CD14-positive monocyte (primary cell): ENCODE results near the gene MRGPRG. TPM values are rescaled to one million over a fixed set of nuclear protein-coding genes. Genes with fewer than 3 reads are reported as not detected.

Experiments used
- DNase-seq, 3 donors: peaks; one replicate each; pipeline ENCODE4 v3.0.0-alpha.2; 2011 to 2022
- H2AFZ ChIP-seq: 2 replicates; pipeline ENCODE4 v1.6.0; 2012; ENCODE audit warnings: mild to moderate bottlenecking, low read depth, low read length, inconsistent platforms; ENCODE audit not compliant: insufficient read depth, poor library complexity, severe bottlenecking
- H3K27ac ChIP-seq, 2 donors: 1 replicate in 1 of 2; 2 replicates in 1 of 2; pipeline ENCODE4 v1.5.1; 2012 to 2013; ENCODE audit warnings: low read length in 2 of 2, control low read depth in 1 of 2, inconsistent platforms in 1 of 2, low read depth in 1 of 2, mild to moderate bottlenecking in 1 of 2
- H3K27me3 ChIP-seq, 2 donors: one replicate each; pipeline versions ENCODE4 v1.6.0 to v1.6.1; 2011 to 2013; ENCODE audit warnings: low read length in 2 of 2; ENCODE audit not compliant: control insufficient read depth in 2 of 2, insufficient read depth in 2 of 2
- H3K36me3 ChIP-seq, 2 donors: replicated peaks in 1 of 2; 1 replicate in 1 of 2; 2 replicates in 1 of 2; pipeline versions ENCODE4 v1.5.1 to v1.6.1; 2012 to 2013; ENCODE audit warnings: low read length in 2 of 2, control low read depth in 1 of 2, inconsistent platforms in 1 of 2, mild to moderate bottlenecking in 1 of 2; ENCODE audit not compliant: insufficient read depth in 2 of 2, control insufficient read depth in 1 of 2
- H3K4me1 ChIP-seq, 2 donors: 1 replicate in 1 of 2; 2 replicates in 1 of 2; pipeline versions ENCODE4 v1.5.1 to v1.6.1; 2012 to 2013; ENCODE audit warnings: low read length in 2 of 2, control low read depth in 1 of 2, inconsistent platforms in 1 of 2, mild to moderate bottlenecking in 1 of 2, moderate library complexity in 1 of 2; ENCODE audit not compliant: insufficient read depth in 2 of 2, control insufficient read depth in 1 of 2
- H3K4me2 ChIP-seq: replicated peaks from 2 replicates; pipeline ENCODE3; 2012; ENCODE audit warnings: low read length, moderate library complexity, mild to moderate bottlenecking; ENCODE audit not compliant: poor library complexity, severe bottlenecking; ENCODE audit errors: extremely low read depth
- H3K4me3 ChIP-seq, 3 experiments: fragments of 200-600 bp in 1 of 3; sonication (generic) in 1 of 3; replicated peaks in 1 of 3; 1 replicate in 2 of 3; 2 replicates in 1 of 3; pipeline ENCODE4 v1.5.1; 2011 to 2013; ENCODE audit warnings: low read length in 3 of 3, mild to moderate bottlenecking in 3 of 3, control low read depth in 2 of 3, low read depth in 2 of 3, inconsistent platforms in 1 of 3, moderate library complexity in 1 of 3
- H3K79me2 ChIP-seq: 2 replicates; pipeline ENCODE4 v1.6.0; 2012; ENCODE audit warnings: mild to moderate bottlenecking, control low read depth, inconsistent platforms, low read length, moderate library complexity; ENCODE audit not compliant: insufficient read depth
- H3K9ac ChIP-seq: 2 replicates; pipeline ENCODE4 v1.6.0; 2017; ENCODE audit warnings: low read length, mild to moderate bottlenecking; ENCODE audit not compliant: insufficient read depth, poor library complexity, severe bottlenecking
- H3K9me3 ChIP-seq, 2 donors: replicated peaks in 1 of 2; 1 replicate in 1 of 2; 2 replicates in 1 of 2; pipeline versions ENCODE4 v1.5.1 to v1.6.1; 2012 to 2013; ENCODE audit warnings: low read length in 2 of 2, control low read depth in 1 of 2; ENCODE audit not compliant: control insufficient read depth in 1 of 2, insufficient read depth in 1 of 2
- H4K20me1 ChIP-seq: 2 replicates; pipeline ENCODE4 v1.6.0; 2012; ENCODE audit warnings: mild to moderate bottlenecking, low read length, control low read depth, moderate library complexity; ENCODE audit not compliant: insufficient read depth
- H3K27ac Mint-ChIP-seq, 7 donors: one replicate each; pipeline ENCODE4 v1.8.0; 2020; ENCODE audit warnings: mild to moderate bottlenecking in 7 of 7, mixed read lengths in 7 of 7, moderate library complexity in 6 of 7, inconsistent platforms in 2 of 7
- H3K27me3 Mint-ChIP-seq, 3 donors: one replicate each; pipeline ENCODE4 v1.8.0; 2021 to 2022; ENCODE audit warnings: low read depth in 3 of 3, mild to moderate bottlenecking in 3 of 3, mixed read lengths in 3 of 3, moderate library complexity in 3 of 3, inconsistent platforms in 1 of 3
- H3K36me3 Mint-ChIP-seq, 2 donors: one replicate each; pipeline ENCODE4 v1.8.0; 2020; ENCODE audit warnings: mixed read lengths in 2 of 2, inconsistent platforms in 1 of 2, mild to moderate bottlenecking in 1 of 2
- H3K4me1 Mint-ChIP-seq: one replicate; pipeline ENCODE4 v1.8.0; 2020; ENCODE audit warnings: mild to moderate bottlenecking, mixed read lengths
- H3K4me3 Mint-ChIP-seq, 2 donors: one replicate each; pipeline ENCODE4 v1.8.0; 2020; ENCODE audit warnings: mild to moderate bottlenecking in 2 of 2, mixed read lengths in 2 of 2, moderate library complexity in 1 of 2
- H3K9me3 Mint-ChIP-seq, 7 donors: one replicate each; pipeline ENCODE4 v1.8.0; 2020 to 2022; ENCODE audit warnings: mixed read lengths in 7 of 7, mild to moderate bottlenecking in 6 of 7, moderate library complexity in 6 of 7, inconsistent platforms in 2 of 7
- CTCF ChIP-seq: fragments of 200-600 bp; IDR thresholded peaks from one replicate; pipeline ENCODE4 v1.8.0; 2022; ENCODE audit warnings: antibody characterized with exemption, mild to moderate bottlenecking
- WGBS: methylation state at CpG from one replicate; pipeline ENCODE4 v1.1.5; 2013; ENCODE audit warnings: missing lambda C conversion rate; ENCODE audit not compliant: insufficient coverage; 5-methylcytosine and 5-hydroxymethylcytosine counted together
- intact Hi-C, 2 donors: fragments of 100-400 bp; cut with micrococcal nuclease; formaldehyde crosslinking; loops; one replicate each; pipeline versions ENCODE4 v1.15.0 to v1.15.1; 2023
- polyA plus RNA-seq, 3 donors: library from polyadenylated mRNA; depleted of rRNA in 1 of 3; unstranded in 2 of 3; stranded (reverse) in 1 of 3; fragments of 300-500 nt in 2 of 3; fragments of >200 nt in 1 of 3; fragmentation: Illumina TruSeq in 2 of 3; gene quantifications; 1 replicate in 2 of 3; 2 replicates in 1 of 3; pipeline ENCODE4 v1.2.3, GENCODE V29; 2012 to 2021

MRGPRG gene
- polyA plus RNA-seq, 3 donors, result not detected

GRCh38 chr11:3221408-3222002 is 2.9 kb upstream of the MRGPRG start:
- Histone ChIP-seq H3K4me1 (peaks cover 10 to 11% of the 10 kb centered on the region in 2 donors), H3K27me3 (peaks cover 0 to 5% of the 10 kb centered on the region in 2 donors), H3K36me3 (no peaks in the 10 kb centered on the region), H3K79me2 (no peaks in the 10 kb centered on the region), H2AFZ (no peak overlapping the region), H3K4me2 (no peak overlapping the region), H3K27ac (no peak overlapping the region), H3K4me3 (no peak overlapping the region), H3K9me3 (no peaks in the 10 kb centered on the region), H3K9ac (no peak overlapping the region), H4K20me1 (no peaks in the 10 kb centered on the region)
- Mint-ChIP-seq H3K4me1 (peaks cover 19% of the 10 kb centered on the region), H3K9me3 (no peaks in the 10 kb centered on the region), H3K27ac (no peak overlapping the region), H3K27me3 (peaks cover 25 to 42% (median 28%) of the 10 kb centered on the region in 3 donors), H3K4me3 (no peak overlapping the region), H3K36me3 (no peaks in the 10 kb centered on the region)
- DNase-seq, result no peak
- TF ChIP-seq CTCF, result no peak
- 95% methylated on average over 24 of the region's 27 CpGs for WGBS
- intact Hi-C loops, result no loop called here

GRCh38 chr11:3220521-3221407 is 2.2 kb upstream of the MRGPRG start:
- intact Hi-C loops, result no loop called here
- H3K27me3 Mint-ChIP-seq, result peaks cover 27 to 46% (median 30%) of the 10 kb centered on the region in 3 donors
- DNase-seq, result no peak
- Histone ChIP-seq H3K9ac (no peak overlapping the region), H3K4me3 (no peak overlapping the region), H3K4me2 (no peak overlapping the region), H3K4me1 (peaks cover 2 to 4% of the 10 kb centered on the region in 2 donors), H3K79me2 (no peaks in the 10 kb centered on the region), H2AFZ (no peak overlapping the region), H3K9me3 (no peaks in the 10 kb centered on the region), H3K36me3 (no peaks in the 10 kb centered on the region), H3K27me3 (peaks cover 0 to 7% of the 10 kb centered on the region in 2 donors), H3K27ac (no peak overlapping the region), H4K20me1 (no peaks in the 10 kb centered on the region)
- no peaks in the 10 kb centered on the region for H3K36me3 Mint-ChIP-seq
- H3K4me1 Mint-ChIP-seq, result peaks cover 12% of the 10 kb centered on the region
- WGBS, result 91% methylated on average over 18 of the region's 21 CpGs
- H3K27ac Mint-ChIP-seq, result no peak overlapping the region
- TF ChIP-seq CTCF, result no peak
- H3K9me3 Mint-ChIP-seq, result no peaks in the 10 kb centered on the region
- no peak overlapping the region for H3K4me3 Mint-ChIP-seq
